HCT116 (cell line): Measurements from ENCODE around the gene FES. TPM values are rescaled to one million over a fixed set of nuclear protein-coding genes. Genes with fewer than 3 reads are reported as not detected.

ENCODE experiments used
- ATAC-seq: fragments of 200-7000 bp; cut with Tn5 transposase; 2 replicates; pipeline ENCODE4 v1.9.1; 2020; ENCODE audit warnings: mild to moderate bottlenecking, moderate library complexity
- BruUV-seq: library from RNA; stranded (reverse); fragments of 400-500 nt; replicated peaks from 2 replicates; lab custom pipeline; 2021; lab: Mats Ljungman, UMichigan
- CTCF ChIA-PET: fragments of 300-600 bp; sonication (Branson Sonifier 250); formaldehyde crosslinking; loops from one replicate; lab custom pipeline; 2021; ENCODE audit warnings: antibody characterized with exemption; lab: Charles Lee
- POLR2A ChIA-PET: fragments of 300-600, 350-600 bp; sonication (Branson Sonifier 250); formaldehyde crosslinking; loops from one replicate; lab custom pipeline; 2021; ENCODE audit warnings: antibody characterized with exemption; lab: Charles Lee
- RAD21 ChIA-PET, 2 experiments: fragments of 300-600 bp; sonication (Branson Sonifier 250); formaldehyde crosslinking; loops; one replicate each; lab custom pipeline; 2023; ENCODE audit warnings: low total read pairs in 2 of 2; ENCODE audit not compliant: uncharacterized antibody in 2 of 2, unreplicated experiment in 2 of 2, low non-redundant PET in 1 of 2; lab: Charles Lee
- DNase-seq: peaks from one replicate; pipeline ENCODE4 v3.0.0-alpha.2; 2010; ENCODE audit warnings: low read depth, low spot score
- H2AFZ ChIP-seq: fragments of 200-600 bp; shearing (Covaris generic), sonication (generic); 2 replicates; pipeline ENCODE4 v1.6.1; 2017; ENCODE audit warnings: low read depth, mixed run types, mixed read lengths, antibody characterized with exemption, low read length; ENCODE audit not compliant: poor library complexity, severe bottlenecking
- H3K27ac ChIP-seq: 2 replicates; pipeline ENCODE4 v1.5.1; 2012; ENCODE audit warnings: low read depth, low read length
- H3K27me3 ChIP-seq: fragments of 200-600 bp; sonication (generic); 2 replicates; pipeline ENCODE4 v1.6.1; 2016; ENCODE audit warnings: mixed run types, low read length, mixed read lengths; ENCODE audit not compliant: insufficient read depth
- H3K36me3 ChIP-seq, 2 experiments: fragments of 200-500 bp in 1 of 2; fragments of 200-600 bp in 1 of 2; sonication (Bioruptor generic) in 1 of 2; sonication (generic) in 1 of 2; 2 replicates each; pipeline versions ENCODE4 v1.5.1 to v1.6.1; 2014 to 2016; ENCODE audit warnings: low read length in 2 of 2, inconsistent platforms in 1 of 2, mixed read lengths in 1 of 2, mixed run types in 1 of 2; ENCODE audit not compliant: insufficient read depth in 2 of 2, control insufficient read depth in 1 of 2
- H3K4me1 ChIP-seq, 2 experiments: fragments of 200-600 bp in 1 of 2; sonication (generic) in 1 of 2; 2 replicates each; pipeline versions ENCODE4 v1.5.1 to v1.6.1; 2012 to 2017; ENCODE audit warnings: low read length in 2 of 2, inconsistent platforms in 1 of 2, mild to moderate bottlenecking in 1 of 2, mixed read lengths in 1 of 2, mixed run types in 1 of 2, moderate library complexity in 1 of 2; ENCODE audit not compliant: insufficient read depth in 2 of 2, control insufficient read depth in 1 of 2
- H3K4me2 ChIP-seq: fragments of 200-600 bp; sonication (generic); 2 replicates; pipeline ENCODE4 v1.6.1; 2017; ENCODE audit warnings: mixed run types, low read length, mixed read lengths
- H3K4me3 ChIP-seq, 2 experiments: fragments of 200-600 bp in 1 of 2; sonication (generic) in 1 of 2; replicated peaks in 1 of 2; 2 replicates each; pipeline ENCODE4 v1.5.1; 2011 to 2016; ENCODE audit warnings: low read length in 2 of 2, control low read depth in 1 of 2, low read depth in 1 of 2, mild to moderate bottlenecking in 1 of 2, mixed read lengths in 1 of 2, mixed run types in 1 of 2
- H3K79me2 ChIP-seq: fragments of 200-600 bp; sonication (generic); 2 replicates; pipeline ENCODE4 v1.6.1; 2017; ENCODE audit warnings: mild to moderate bottlenecking, mixed run types, low read length, moderate library complexity, mixed read lengths; ENCODE audit not compliant: insufficient read depth
- H3K9ac ChIP-seq: fragments of 200-600 bp; sonication (generic); 2 replicates; pipeline ENCODE4 v1.6.1; 2016; ENCODE audit warnings: low read length, mixed read lengths
- H3K9me2 ChIP-seq: fragments of 200-600 bp; sonication (generic), shearing (Covaris generic); 2 replicates; pipeline ENCODE4 v1.6.1; 2017; ENCODE audit warnings: mixed run types, mild to moderate bottlenecking, moderate library complexity; ENCODE audit not compliant: insufficient read depth
- H3K9me3 ChIP-seq, 2 experiments: fragments of 200-500 bp in 1 of 2; fragments of 200-600 bp in 1 of 2; sonication (Bioruptor generic) in 1 of 2; sonication (generic) in 1 of 2; 2 replicates each; pipeline ENCODE4 v1.6.1; 2014 to 2017; ENCODE audit warnings: low read length in 2 of 2, mixed read lengths in 2 of 2, inconsistent platforms in 1 of 2, low read depth in 1 of 2, mild to moderate bottlenecking in 1 of 2, mixed run types in 1 of 2, moderate library complexity in 1 of 2; ENCODE audit not compliant: control insufficient read depth in 1 of 2, insufficient read depth in 1 of 2
- H4K20me1 ChIP-seq: fragments of 200-600 bp; sonication (generic), shearing (Covaris generic); 2 replicates; pipeline ENCODE4 v1.6.1; 2017; ENCODE audit warnings: mixed run types, mild to moderate bottlenecking, moderate library complexity; ENCODE audit not compliant: insufficient read depth
- CEBPB ChIP-seq: IDR thresholded peaks from 2 replicates; pipeline ENCODE4 v1.6.1; 2012; ENCODE audit warnings: low read depth
- ELF1 ChIP-seq: IDR thresholded peaks from 2 replicates; pipeline ENCODE4 v1.6.1; 2012; ENCODE audit warnings: low read depth, borderline replicate concordance
- EZH2 ChIP-seq: fragments of 200-600 bp; sonication (generic); IDR thresholded peaks from 2 replicates; pipeline ENCODE4 v1.6.1; 2017; ENCODE audit warnings: antibody characterized with exemption, mixed run types
- FOSL1 ChIP-seq: IDR thresholded peaks from 2 replicates; pipeline ENCODE4 v1.6.1; 2012; ENCODE audit warnings: low read depth
- JUND ChIP-seq: IDR thresholded peaks from 2 replicates; pipeline ENCODE4 v1.6.1; 2012
- POLR2A ChIP-seq: IDR thresholded peaks from 2 replicates; pipeline ENCODE4 v1.7.0; 2011; ENCODE audit warnings: borderline replicate concordance; ENCODE audit not compliant: insufficient read depth, insufficient read length; ENCODE audit errors: extremely low read depth
- SRF ChIP-seq: IDR thresholded peaks from 2 replicates; pipeline ENCODE4 v1.6.1; 2012; ENCODE audit warnings: low read depth
- YY1 ChIP-seq: IDR thresholded peaks from 2 replicates; pipeline ENCODE4 v1.6.1; 2011; ENCODE audit warnings: low read length, low read depth, moderate library complexity, mild to moderate bottlenecking; ENCODE audit not compliant: insufficient replicate concordance; ENCODE audit errors: extremely low read depth
- ZNF274 ChIP-seq: fragments of 200-500 bp; sonication (Bioruptor generic); IDR thresholded peaks from 2 replicates; pipeline ENCODE4 v1.6.1; 2014; ENCODE audit warnings: mild to moderate bottlenecking, low read depth, low read length, inconsistent platforms
- intact Hi-C: fragments of 100-400 bp; cut with micrococcal nuclease; formaldehyde crosslinking; loops from 2 replicates; pipeline ENCODE4 v1.10.0; 2022
- total RNA-seq: library from RNA; stranded (reverse); gene quantifications from one replicate; pipeline ENCODE4 v1.2.1, GENCODE V29; 2021; ENCODE audit not compliant: unreplicated experiment
- TF ChIP-seq, protein P1 (sequence below), 3 experiments: fragments of 200-600 bp in 1 of 3; sonication (generic) in 1 of 3; IDR thresholded peaks in 2 of 3; conservative IDR thresholded peaks in 1 of 3; 2 replicates each; pipeline ENCODE4 v1.5.1; 2012 to 2017; ENCODE audit warnings: low read depth in 2 of 3, low read length in 2 of 3, antibody characterized with exemption in 1 of 3, borderline replicate concordance in 1 of 3, control low read depth in 1 of 3, mild to moderate bottlenecking in 1 of 3, mixed read lengths in 1 of 3, mixed run types in 1 of 3, moderate library complexity in 1 of 3; ENCODE audit not compliant: insufficient read depth in 1 of 3
- TF ChIP-seq, protein P2 (sequence below): IDR thresholded peaks from 2 replicates; pipeline ENCODE4 v1.6.1; 2011; ENCODE audit warnings: mild to moderate bottlenecking, low read length, moderate library complexity; ENCODE audit not compliant: insufficient replicate concordance; ENCODE audit errors: extremely low read depth
- TF ChIP-seq, protein P3 (sequence below): IDR thresholded peaks from 2 replicates; pipeline ENCODE4 v1.6.1; 2012; ENCODE audit warnings: low read depth

The FES gene
- total RNA-seq, 1 experiment from 2014 or later, result 5.3 TPM

DNA sequence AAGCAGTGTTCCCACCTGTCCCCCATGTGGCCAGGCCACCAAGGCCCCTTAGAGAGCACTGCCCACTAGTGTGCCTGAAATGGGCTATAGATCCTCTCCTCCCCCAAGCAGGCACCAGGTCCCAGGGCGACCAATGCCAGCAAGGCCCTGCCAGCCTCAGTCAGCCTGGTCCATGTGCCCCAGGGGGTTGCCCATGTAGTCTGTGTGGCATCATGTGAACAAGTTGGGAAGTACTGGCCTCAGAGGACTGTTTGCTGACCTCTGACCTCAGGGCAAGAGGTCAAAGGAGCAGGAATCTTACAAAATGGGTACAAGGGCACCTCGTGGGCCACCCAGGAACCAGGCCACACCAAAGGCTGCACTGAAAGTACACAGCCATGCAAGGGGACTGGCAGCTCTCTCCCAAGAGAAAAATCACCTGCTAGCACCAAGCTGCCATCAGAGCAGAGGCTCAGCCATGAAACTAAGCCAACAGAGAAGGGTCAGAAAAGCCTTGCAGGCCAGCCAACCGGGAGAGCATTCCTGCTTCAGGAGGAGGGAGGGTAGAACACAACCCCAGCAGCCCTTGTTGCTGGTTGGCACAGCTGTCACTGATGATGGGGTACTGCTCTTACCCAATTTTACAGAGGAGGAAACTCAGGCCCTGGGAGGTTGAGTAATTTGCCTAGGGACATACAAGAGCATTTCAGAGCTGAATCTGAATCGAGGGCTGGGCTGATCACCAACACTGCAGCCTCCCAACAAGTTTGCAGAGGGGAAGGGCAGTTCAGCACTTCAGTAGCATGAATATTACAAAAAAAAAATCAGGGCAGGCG, 21.1 kb upstream of the FES start:
- H3K9ac ChIP-seq, result no peak overlapping the region
- ChIA-PET RAD21 (no interaction called here), CTCF (no interaction called here), POLR2A (no interaction called here)
- peaks cover 26 to 55% of the 10 kb centered on the region in 2 experiments for H3K4me1 ChIP-seq
- no peaks in the 10 kb centered on the region for H3K36me3 ChIP-seq
- no peaks in the 10 kb centered on the region for H3K27me3 ChIP-seq
- no peaks in the 10 kb centered on the region for H3K9me2 ChIP-seq
- H3K27ac ChIP-seq, result no peak overlapping the region
- intact Hi-C loops, result loop anchor here (5.0 kb wide), 1 partner anchor 146 kb away; the partner anchor contains the start of gene BLM
- ATAC-seq (no peak), DNase-seq (no peak)
- no peaks in the 10 kb centered on the region for H3K79me2 ChIP-seq
- H3K4me2 ChIP-seq, result no peak overlapping the region
- no peak overlapping the region for H3K4me3 ChIP-seq
- H4K20me1 ChIP-seq, result no peaks in the 10 kb centered on the region
- H2AFZ ChIP-seq, result no peak overlapping the region
- no peak for TF ChIP-seq POLR2A
- no peak for TF ChIP-seq CEBPB
- TF ChIP-seq ELF1, result no peak
- TF ChIP-seq JUND, result no peak
- TF ChIP-seq SRF, result no peak
- no peak for TF ChIP-seq FOSL1
- no peak for TF ChIP-seq ZNF274
- no peak for TF ChIP-seq EZH2
- TF ChIP-seq YY1, result no peak
- TF ChIP-seq, protein P1, sequence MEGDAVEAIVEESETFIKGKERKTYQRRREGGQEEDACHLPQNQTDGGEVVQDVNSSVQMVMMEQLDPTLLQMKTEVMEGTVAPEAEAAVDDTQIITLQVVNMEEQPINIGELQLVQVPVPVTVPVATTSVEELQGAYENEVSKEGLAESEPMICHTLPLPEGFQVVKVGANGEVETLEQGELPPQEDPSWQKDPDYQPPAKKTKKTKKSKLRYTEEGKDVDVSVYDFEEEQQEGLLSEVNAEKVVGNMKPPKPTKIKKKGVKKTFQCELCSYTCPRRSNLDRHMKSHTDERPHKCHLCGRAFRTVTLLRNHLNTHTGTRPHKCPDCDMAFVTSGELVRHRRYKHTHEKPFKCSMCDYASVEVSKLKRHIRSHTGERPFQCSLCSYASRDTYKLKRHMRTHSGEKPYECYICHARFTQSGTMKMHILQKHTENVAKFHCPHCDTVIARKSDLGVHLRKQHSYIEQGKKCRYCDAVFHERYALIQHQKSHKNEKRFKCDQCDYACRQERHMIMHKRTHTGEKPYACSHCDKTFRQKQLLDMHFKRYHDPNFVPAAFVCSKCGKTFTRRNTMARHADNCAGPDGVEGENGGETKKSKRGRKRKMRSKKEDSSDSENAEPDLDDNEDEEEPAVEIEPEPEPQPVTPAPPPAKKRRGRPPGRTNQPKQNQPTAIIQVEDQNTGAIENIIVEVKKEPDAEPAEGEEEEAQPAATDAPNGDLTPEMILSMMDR (IDR thresholded peaks at IDR 0.05 in 2 of 3, conservative IDR thresholded peaks at IDR 0.05 in 1 of 3; ENCODE audit: borderline replicate concordance in 1 of 3, insufficient read depth in 1 of 3, low read depth in 2 of 3, low read length in 2 of 3), result no peak
- TF ChIP-seq, protein P2, sequence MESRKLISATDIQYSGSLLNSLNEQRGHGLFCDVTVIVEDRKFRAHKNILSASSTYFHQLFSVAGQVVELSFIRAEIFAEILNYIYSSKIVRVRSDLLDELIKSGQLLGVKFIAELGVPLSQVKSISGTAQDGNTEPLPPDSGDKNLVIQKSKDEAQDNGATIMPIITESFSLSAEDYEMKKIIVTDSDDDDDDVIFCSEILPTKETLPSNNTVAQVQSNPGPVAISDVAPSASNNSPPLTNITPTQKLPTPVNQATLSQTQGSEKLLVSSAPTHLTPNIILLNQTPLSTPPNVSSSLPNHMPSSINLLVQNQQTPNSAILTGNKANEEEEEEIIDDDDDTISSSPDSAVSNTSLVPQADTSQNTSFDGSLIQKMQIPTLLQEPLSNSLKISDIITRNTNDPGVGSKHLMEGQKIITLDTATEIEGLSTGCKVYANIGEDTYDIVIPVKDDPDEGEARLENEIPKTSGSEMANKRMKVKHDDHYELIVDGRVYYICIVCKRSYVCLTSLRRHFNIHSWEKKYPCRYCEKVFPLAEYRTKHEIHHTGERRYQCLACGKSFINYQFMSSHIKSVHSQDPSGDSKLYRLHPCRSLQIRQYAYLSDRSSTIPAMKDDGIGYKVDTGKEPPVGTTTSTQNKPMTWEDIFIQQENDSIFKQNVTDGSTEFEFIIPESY, result no peak
- TF ChIP-seq, protein P3, sequence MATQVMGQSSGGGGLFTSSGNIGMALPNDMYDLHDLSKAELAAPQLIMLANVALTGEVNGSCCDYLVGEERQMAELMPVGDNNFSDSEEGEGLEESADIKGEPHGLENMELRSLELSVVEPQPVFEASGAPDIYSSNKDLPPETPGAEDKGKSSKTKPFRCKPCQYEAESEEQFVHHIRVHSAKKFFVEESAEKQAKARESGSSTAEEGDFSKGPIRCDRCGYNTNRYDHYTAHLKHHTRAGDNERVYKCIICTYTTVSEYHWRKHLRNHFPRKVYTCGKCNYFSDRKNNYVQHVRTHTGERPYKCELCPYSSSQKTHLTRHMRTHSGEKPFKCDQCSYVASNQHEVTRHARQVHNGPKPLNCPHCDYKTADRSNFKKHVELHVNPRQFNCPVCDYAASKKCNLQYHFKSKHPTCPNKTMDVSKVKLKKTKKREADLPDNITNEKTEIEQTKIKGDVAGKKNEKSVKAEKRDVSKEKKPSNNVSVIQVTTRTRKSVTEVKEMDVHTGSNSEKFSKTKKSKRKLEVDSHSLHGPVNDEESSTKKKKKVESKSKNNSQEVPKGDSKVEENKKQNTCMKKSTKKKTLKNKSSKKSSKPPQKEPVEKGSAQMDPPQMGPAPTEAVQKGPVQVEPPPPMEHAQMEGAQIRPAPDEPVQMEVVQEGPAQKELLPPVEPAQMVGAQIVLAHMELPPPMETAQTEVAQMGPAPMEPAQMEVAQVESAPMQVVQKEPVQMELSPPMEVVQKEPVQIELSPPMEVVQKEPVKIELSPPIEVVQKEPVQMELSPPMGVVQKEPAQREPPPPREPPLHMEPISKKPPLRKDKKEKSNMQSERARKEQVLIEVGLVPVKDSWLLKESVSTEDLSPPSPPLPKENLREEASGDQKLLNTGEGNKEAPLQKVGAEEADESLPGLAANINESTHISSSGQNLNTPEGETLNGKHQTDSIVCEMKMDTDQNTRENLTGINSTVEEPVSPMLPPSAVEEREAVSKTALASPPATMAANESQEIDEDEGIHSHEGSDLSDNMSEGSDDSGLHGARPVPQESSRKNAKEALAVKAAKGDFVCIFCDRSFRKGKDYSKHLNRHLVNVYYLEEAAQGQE, result no peak
- no peaks in the 10 kb centered on the region for H3K9me3 ChIP-seq
- no TSS peak for BruUV-seq
